Hindlimb muscle (tissue), 1 donor: Measurements from ENCODE around the gene LYL1. TPM values are rescaled to one million over a fixed set of nuclear protein-coding genes. Genes with fewer than 3 reads are reported as not detected.

Experiments used
- DNase-seq: peaks from one replicate; pipeline ENCODE4 v3.0.0-alpha.2; 2013
- polyA plus RNA-seq: library from polyadenylated mRNA; unstranded; fragments of 120-200 nt; gene quantifications from one replicate; pipeline ENCODE4 v1.2.1, GENCODE V29; 2013; ENCODE audit not compliant: insufficient read length

LYL1 gene
- polyA plus RNA-seq, 1 donor = 6.3 TPM

- DNase-seq = peak; percentile 79
These were observed 47.2 kb downstream of the LYL1 start for GRCh38 chr19:13055213-13056051.

GRCh38 chr19:13054626-13055212 lies 47.9 kb downstream of the LYL1 start:
- DNase-seq = peak; percentile 86

- DNase-seq = peak; percentile 79
These were observed 48.7 kb downstream of the LYL1 start for GRCh38 chr19:13053761-13054625.

DNA sequence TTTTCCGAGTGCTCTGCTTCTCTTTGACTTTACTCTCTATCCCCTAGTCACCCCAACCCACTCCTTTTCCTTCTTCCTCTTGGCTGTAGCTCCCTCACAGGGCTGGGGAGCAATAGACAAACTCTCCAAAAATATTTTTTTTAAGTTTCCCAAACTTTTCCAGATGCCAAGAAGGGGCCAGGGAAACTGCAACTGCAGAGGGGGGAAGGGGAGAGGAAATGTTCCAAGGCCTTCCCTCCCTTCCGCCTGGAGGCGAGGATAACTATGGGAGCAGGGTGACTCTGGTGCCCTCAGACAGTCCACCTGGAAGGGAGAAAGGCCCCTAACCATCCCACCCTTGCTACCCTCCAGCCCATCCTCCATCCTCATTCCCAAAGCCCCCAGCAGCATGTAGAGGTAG lies 49.4 kb downstream of the LYL1 start:
- DNase-seq = no peak

DNA sequence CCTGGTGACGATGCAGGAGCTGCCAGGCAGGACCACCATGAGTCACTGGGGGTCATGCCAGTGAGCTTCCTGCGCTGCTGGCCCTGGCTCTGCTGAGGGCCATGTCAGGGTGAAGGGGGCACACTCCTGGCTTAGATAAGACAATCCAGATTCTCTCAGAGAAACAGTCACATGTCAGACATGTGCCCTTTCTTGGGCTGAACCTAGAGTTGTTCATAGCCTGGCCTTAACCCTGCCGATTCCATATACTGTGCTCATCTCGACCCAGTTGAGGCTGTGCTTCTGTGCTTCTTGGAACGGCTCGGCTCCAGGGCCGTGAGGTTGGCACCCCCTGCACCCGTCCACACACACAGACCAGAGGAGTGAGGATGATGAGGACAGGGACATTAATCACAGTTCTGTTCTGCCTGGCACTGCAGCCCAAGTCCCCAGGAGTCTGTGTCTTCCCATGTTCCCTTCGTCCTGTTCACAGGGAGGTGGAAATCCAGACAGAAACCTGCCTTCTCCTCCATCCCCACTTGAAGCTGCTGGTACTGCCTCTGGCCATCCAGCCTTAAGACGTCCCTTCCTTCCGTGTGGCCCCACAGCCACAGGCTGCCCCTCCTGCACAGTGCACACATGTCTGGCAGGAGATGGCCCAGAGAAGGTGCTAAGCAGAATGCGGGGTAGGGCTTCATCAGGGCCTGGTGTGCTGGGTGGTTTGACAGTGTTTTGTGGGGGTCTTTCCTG lies 50.0 kb downstream of the LYL1 start:
- DNase-seq = no peak

DNA sequence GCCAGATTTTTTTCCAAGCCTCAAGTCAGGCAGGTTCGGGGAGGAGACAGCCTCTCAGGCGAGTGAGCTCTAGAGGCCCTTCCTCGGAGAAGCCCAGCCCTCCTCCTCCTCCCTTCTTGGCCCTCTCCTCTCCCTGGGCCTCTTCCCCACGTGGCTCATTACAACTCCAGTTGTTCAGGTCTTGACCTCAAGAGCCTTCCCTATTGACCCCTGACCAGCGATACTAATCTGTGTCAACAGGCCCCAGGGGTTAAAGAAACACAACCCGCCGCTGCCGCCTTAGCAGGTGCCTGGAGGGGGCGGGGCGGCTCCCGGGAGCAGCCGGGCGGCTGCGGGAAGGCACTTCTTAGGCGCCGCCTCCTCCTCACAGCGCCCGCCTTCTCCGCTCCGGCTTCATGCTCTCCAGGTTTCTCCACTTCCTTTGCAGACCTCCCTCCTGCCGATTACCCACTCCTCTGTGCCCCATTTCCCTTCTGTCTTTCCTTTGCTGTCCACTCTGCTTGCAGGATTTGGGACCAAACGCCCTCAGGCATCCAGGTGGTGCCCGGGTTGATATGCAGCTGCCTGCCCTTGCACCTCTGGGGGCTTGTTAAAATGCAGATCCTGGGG lies 51.0 kb downstream of the LYL1 start:
- DNase-seq = peak; percentile 74

- DNase-seq = no peak
These were observed 52.4 kb downstream of the LYL1 start for GRCh38 chr19:13050274-13050673.

Other genes with a start within 250 kb of the LYL1 start
- 10.9 TPM for gene DNASE2, start 221.4 kb downstream of the LYL1 start, polyA plus RNA-seq
- gene KLF1, start 215.7 kb downstream of the LYL1 start, polyA plus RNA-seq = 0.88 TPM
- 30.4 TPM for gene GCDH, start 211.7 kb downstream of the LYL1 start, polyA plus RNA-seq
- 3.3 TPM for gene SYCE2, start 183.6 kb downstream of the LYL1 start, polyA plus RNA-seq
- 43.3 TPM for gene FARSA, start 169.1 kb downstream of the LYL1 start, polyA plus RNA-seq
- 361 TPM for gene CALR, start 164.2 kb downstream of the LYL1 start, polyA plus RNA-seq
- gene RAD23A, start 157.0 kb downstream of the LYL1 start, polyA plus RNA-seq = 156 TPM
- gene GADD45GIP1, start 145.6 kb downstream of the LYL1 start, polyA plus RNA-seq = 48.4 TPM
- 0.18 TPM for gene DAND5, start 133.3 kb downstream of the LYL1 start, polyA plus RNA-seq
- gene NFIX, start 107.4 kb downstream of the LYL1 start, polyA plus RNA-seq = 112 TPM
- 25.6 TPM for gene TRMT1, start 13.9 kb upstream of the LYL1 start, polyA plus RNA-seq
- gene NACC1, start 15.4 kb upstream of the LYL1 start, polyA plus RNA-seq = 23.4 TPM
- 33.8 TPM for gene STX10, start 47.5 kb upstream of the LYL1 start, polyA plus RNA-seq
- gene IER2, start 47.6 kb upstream of the LYL1 start, polyA plus RNA-seq = 58.5 TPM